Ramos (cell line): ENCODE measurements around the gene MAP3K7.

Experiments used
- in situ Hi-C: fragments of 300-500 bp; cut with MboI; formaldehyde crosslinking; loops from one replicate; pipeline ENCODE4 v1.14.3; 2022; ENCODE audit warnings: low sequenced_read_pairs; ENCODE audit not compliant: unreplicated experiment

The MAP3K7 gene

GRCh38 chr6:90534337-90535025 lies 52.4 kb downstream of the MAP3K7 start:
- in situ Hi-C loops: no loop called here

GRCh38 chr6:90533615-90534336 lies 53.1 kb downstream of the MAP3K7 start:
- in situ Hi-C loops: no loop called here

- in situ Hi-C loops: no loop called here
Observed at GRCh38 chr6:90530882-90531281, 56.0 kb downstream of the MAP3K7 start.

GRCh38 chr6:90525421-90525820 lies 61.5 kb downstream of the MAP3K7 start:
- in situ Hi-C loops: no loop called here

- in situ Hi-C loops: no loop called here
Observed at GRCh38 chr6:90523779-90524310, 63.0 kb downstream of the MAP3K7 start.

DNA sequence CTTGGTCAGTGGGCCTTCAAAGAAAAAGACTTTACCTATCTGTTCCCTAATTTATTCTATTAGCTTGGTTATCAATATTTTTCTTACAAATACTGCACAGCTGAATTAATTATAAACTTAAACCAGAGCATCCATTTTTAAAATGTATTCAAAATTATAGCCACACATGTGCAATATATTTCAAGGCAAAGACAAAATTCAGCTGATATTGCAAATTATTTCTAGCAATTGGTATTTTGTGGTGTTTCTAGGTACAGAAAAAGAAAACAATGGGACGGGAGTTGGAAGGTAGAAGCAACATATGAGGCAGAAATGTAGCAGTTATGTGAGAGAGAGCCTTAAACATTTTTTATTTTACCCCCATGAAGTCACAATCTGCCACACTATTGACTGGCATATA lies 64.9 kb downstream of the MAP3K7 start:
- in situ Hi-C loops: no loop called here

DNA sequence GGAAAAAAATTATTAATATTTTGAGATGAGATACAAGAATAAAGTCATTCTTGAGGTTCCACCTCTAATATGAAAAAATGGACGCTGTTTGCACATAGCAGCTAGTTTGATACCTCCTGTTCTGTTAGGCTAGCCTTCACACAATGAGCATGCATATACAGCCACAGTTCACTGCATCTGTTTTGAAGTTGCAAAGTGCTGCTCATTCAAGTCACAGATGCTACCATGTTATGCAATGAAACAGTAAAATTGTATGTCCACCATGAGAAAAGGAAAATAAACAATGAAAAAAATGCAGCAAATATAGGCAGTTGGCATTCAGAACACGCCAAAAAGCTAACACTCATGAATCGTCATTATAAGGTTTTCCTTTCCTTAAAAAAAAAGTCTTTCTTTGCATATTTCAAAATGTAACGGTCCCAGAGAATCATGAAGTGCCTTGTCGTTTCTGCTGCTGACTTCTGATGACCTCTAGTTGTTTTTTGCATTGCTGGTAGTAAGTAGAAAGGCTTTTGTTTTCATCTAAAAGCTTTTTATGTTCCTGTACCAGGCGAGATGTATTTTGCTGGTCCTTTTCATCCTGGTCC lies 70.7 kb downstream of the MAP3K7 start:
- in situ Hi-C loops: no loop called here

GRCh38 chr6:90514496-90514895 lies 72.4 kb downstream of the MAP3K7 start:
- in situ Hi-C loops: no loop called here

GRCh38 chr6:90508753-90509152 lies 78.1 kb downstream of the MAP3K7 start:
- in situ Hi-C loops: no loop called here

GRCh38 chr6:90502866-90503407 lies 83.9 kb downstream of the MAP3K7 start:
- in situ Hi-C loops: no loop called here

- in situ Hi-C loops: no loop called here
Observed at GRCh38 chr6:90502381-90502780, 84.5 kb downstream of the MAP3K7 start.

DNA sequence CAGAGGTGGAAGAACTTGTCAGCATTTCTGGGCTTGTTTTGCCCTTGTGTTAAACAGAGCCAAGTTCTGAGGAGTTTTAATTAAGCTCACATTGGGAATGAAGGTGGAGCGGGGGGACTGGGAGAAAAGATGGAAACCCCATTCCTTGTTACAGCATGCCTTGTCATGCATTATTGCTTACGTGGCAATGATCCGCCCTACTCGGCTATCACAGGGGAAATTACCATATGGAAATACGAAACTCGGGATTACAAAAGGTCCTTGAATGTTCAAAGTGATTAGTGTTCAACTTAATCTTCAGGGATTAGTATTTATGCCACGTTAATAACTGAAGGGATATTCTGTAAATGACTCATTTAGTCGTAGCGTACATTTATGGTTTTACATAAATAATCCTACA lies 86.4 kb downstream of the MAP3K7 start:
- in situ Hi-C loops: no loop called here

GRCh38 chr6:90497411-90497810 lies 89.5 kb downstream of the MAP3K7 start:
- in situ Hi-C loops: loop anchor here (25.0 kb wide), 1 partner anchor 610 kb away; the partner anchor contains the start of gene GJA10

- in situ Hi-C loops: loop anchor here (25.0 kb wide), 1 partner anchor 609 kb away; the partner anchor contains the start of gene GJA10
Observed at GRCh38 chr6:90496258-90497016, 90.4 kb downstream of the MAP3K7 start.

DNA sequence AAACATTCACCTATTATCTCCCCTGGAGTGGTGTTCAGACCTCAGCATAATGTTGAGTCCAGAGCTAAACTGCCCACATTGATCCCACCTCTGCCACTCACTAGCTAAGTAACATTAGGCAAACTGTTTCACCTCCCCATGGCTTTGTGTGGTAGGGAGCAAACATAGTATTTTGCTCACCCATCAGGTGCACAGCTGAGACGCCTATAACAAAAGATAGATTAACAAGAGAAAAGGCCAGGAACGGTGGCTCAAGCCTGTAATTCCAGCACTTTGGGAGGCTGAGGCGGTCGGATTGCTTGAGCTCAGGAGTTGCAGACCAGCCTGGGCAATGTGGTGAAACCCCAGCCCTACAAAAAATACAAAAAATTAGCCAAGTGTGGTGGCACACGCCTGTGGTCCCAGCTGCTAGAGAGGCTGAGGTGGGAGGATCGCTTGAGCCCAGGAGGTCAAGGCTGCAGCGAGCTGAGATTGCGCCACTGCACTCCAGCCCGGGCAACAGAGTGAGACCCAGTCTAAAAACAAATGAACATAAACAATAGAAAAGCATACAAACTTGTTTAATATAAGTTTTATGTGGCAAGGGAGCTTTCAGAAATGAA lies 91.6 kb downstream of the MAP3K7 start:
- in situ Hi-C loops: loop anchor here (25.0 kb wide), 1 partner anchor 608 kb away; the partner anchor contains the start of gene GJA10

GRCh38 chr6:90494067-90494780 lies 92.6 kb downstream of the MAP3K7 start:
- in situ Hi-C loops: loop anchor here (25.0 kb wide), 1 partner anchor 607 kb away; the partner anchor contains the start of gene GJA10

- in situ Hi-C loops: loop anchor here (25.0 kb wide), 1 partner anchor 606 kb away; the partner anchor contains the start of gene GJA10
Observed at GRCh38 chr6:90493332-90493731, 93.5 kb downstream of the MAP3K7 start.

GRCh38 chr6:90492798-90493197 lies 94.1 kb downstream of the MAP3K7 start:
- in situ Hi-C loops: loop anchor here (25.0 kb wide), 1 partner anchor 605 kb away; the partner anchor contains the start of gene GJA10

GRCh38 chr6:90492369-90492768 lies 94.5 kb downstream of the MAP3K7 start:
- in situ Hi-C loops: loop anchor here (25.0 kb wide), 1 partner anchor 605 kb away; the partner anchor contains the start of gene GJA10
